ENCODE results near the gene SERTAD1.

DNA sequence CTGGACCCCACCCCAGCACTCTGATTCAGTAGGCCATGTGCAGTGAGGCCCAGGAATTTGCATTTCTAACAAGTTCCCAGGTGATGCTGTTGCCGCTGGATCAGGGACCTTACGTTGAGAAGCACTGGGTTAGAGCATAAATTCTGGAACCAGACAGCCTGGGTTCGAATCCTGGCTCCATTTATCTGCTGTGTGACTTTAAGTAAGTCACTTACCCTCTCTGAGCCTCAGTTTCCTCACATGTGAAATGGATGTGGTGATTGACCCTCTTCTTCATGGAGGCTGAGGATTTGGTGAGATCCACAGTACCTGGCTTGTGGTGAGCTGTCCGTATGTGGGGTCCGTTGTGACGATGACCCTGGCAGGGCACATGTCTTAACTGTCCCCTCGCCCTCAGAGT lies 51.7 kb downstream of the SERTAD1 start:
- TF ChIP-seq, protein P1, sequence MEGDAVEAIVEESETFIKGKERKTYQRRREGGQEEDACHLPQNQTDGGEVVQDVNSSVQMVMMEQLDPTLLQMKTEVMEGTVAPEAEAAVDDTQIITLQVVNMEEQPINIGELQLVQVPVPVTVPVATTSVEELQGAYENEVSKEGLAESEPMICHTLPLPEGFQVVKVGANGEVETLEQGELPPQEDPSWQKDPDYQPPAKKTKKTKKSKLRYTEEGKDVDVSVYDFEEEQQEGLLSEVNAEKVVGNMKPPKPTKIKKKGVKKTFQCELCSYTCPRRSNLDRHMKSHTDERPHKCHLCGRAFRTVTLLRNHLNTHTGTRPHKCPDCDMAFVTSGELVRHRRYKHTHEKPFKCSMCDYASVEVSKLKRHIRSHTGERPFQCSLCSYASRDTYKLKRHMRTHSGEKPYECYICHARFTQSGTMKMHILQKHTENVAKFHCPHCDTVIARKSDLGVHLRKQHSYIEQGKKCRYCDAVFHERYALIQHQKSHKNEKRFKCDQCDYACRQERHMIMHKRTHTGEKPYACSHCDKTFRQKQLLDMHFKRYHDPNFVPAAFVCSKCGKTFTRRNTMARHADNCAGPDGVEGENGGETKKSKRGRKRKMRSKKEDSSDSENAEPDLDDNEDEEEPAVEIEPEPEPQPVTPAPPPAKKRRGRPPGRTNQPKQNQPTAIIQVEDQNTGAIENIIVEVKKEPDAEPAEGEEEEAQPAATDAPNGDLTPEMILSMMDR (IDR thresholded peaks at IDR 0.05): no peak
- no peak for TF ChIP-seq POLR2A (IDR thresholded peaks at IDR 0.05)

Data from lower leg skin (tissue), 3 donors.